ENCODE results near the gene PPARG.

GRCh38 chr3:12268049-12268735 lies 20.7 kb upstream of the PPARG start:
- TF ChIP-seq CTCF (IDR thresholded peaks at IDR 0.05; ENCODE audit: extremely low read depth in 1 of 2, insufficient read depth in 1 of 2, low read depth in 1 of 2, low read length in 2 of 2) (no peak), EZH2 (IDR thresholded peaks at IDR 0.05; ENCODE audit: borderline replicate concordance, low read depth, low read length, severe bottlenecking) (no peak), MYC (IDR thresholded peaks at IDR 0.05; ENCODE audit: low read depth, low read length) (no peak), POLR2A (IDR thresholded peaks at IDR 0.05; ENCODE audit: low read depth, low read length) (no peak), POLR2AphosphoS5 (IDR thresholded peaks at IDR 0.05; ENCODE audit: insufficient read depth, low read depth, low read length) (no peak), MAX (IDR thresholded peaks at IDR 0.05; ENCODE audit: insufficient read depth, insufficient read length) (no peak), JUN (IDR thresholded peaks at IDR 0.05; ENCODE audit: borderline replicate concordance, insufficient read depth, insufficient read length, low read depth) (no peak), FOS (IDR thresholded peaks at IDR 0.05; ENCODE audit: borderline replicate concordance, insufficient read depth, low read length) (no peak)

All from endothelial cell of umbilical vein (primary cell).